ENCODE data around the gene PRDM10. TPM values are rescaled to one million over a fixed set of nuclear protein-coding genes. Genes with fewer than 3 reads are reported as not detected.

Gene PRDM10
- total RNA-seq, 1 experiment from 2014 or later: 9.2 TPM

DNA sequence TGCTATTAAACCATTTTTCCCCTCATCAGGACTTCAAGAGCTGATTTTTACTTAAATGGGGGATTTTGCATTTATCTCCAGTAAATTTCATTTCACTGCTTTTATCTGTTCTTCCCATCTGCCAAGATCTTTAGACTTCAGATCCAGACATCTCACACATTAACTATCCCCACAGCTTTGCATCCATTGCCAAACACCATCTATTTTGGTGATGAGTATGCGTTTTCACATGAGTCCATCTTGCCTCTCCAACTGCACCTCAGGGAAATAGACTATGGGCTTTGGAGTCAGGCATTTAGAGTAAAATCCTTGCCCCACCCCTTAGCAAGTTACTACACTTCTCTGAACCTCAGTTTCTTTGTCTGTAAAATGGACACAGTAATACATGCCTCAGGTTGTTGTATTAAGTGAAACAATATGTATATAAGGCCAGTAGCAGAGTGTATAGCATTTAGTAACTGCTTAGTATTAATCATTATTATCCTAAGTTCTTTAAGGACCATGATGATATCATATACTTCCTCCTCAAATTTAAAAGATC lies 53.6 kb downstream of the PRDM10 start:
- H3K79me2 ChIP-seq (ENCODE audit: insufficient read depth, low read length): no peaks in the 10 kb centered on the region
- ATAC-seq (no peak), DNase-seq (ENCODE audit: low read depth, low spot score) (no peak)
- CTCF ChIA-PET: interaction anchor here (1.7 kb wide), 1 partner anchor 183 kb away, joined by 6 read pairs; no protein-coding TSS in a partner anchor
- H3K4me2 ChIP-seq (ENCODE audit: low read length): no peak overlapping the region
- H4K20me1 ChIP-seq (ENCODE audit: insufficient read depth): no peaks in the 10 kb centered on the region
- H3K27ac ChIP-seq (ENCODE audit: low read depth, low read length): no peak overlapping the region
- no peaks in the 10 kb centered on the region for H3K9me2 ChIP-seq (ENCODE audit: insufficient read depth)
- H3K4me3 ChIP-seq (replicated peaks in 1 of 2; ENCODE audit: low read depth in 1 of 2, low read length in 2 of 2): no peak overlapping the region
- intact Hi-C loops (cut with micrococcal nuclease): no loop called here
- TF ChIP-seq, protein P1, sequence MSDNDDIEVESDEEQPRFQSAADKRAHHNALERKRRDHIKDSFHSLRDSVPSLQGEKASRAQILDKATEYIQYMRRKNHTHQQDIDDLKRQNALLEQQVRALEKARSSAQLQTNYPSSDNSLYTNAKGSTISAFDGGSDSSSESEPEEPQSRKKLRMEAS (IDR thresholded peaks at IDR 0.05): no peak
- TF ChIP-seq SRF (IDR thresholded peaks at IDR 0.05; ENCODE audit: low read depth) (no peak), CBX3 (IDR thresholded peaks at IDR 0.05; ENCODE audit: low read depth) (no peak), ELF1 (IDR thresholded peaks at IDR 0.05; ENCODE audit: borderline replicate concordance, low read depth) (no peak), POLR2AphosphoS5 (IDR thresholded peaks at IDR 0.05; ENCODE audit: low read depth, low read length) (no peak), TCF7L2 (IDR thresholded peaks at IDR 0.05; ENCODE audit: borderline replicate concordance, extremely low read depth, insufficient read depth, insufficient read length) (no peak), JUND (IDR thresholded peaks at IDR 0.05) (no peak), SIN3A (IDR thresholded peaks at IDR 0.05; ENCODE audit: low read depth) (no peak), RAD21 (IDR thresholded peaks at IDR 0.05; ENCODE audit: low read depth) (no peak), POLR2A (IDR thresholded peaks at IDR 0.05; ENCODE audit: borderline replicate concordance, extremely low read depth, insufficient read depth, insufficient read length) (no peak), FOSL1 (IDR thresholded peaks at IDR 0.05; ENCODE audit: low read depth) (no peak), ZFX (IDR thresholded peaks at IDR 0.05) (no peak)
- TF ChIP-seq, protein P2, sequence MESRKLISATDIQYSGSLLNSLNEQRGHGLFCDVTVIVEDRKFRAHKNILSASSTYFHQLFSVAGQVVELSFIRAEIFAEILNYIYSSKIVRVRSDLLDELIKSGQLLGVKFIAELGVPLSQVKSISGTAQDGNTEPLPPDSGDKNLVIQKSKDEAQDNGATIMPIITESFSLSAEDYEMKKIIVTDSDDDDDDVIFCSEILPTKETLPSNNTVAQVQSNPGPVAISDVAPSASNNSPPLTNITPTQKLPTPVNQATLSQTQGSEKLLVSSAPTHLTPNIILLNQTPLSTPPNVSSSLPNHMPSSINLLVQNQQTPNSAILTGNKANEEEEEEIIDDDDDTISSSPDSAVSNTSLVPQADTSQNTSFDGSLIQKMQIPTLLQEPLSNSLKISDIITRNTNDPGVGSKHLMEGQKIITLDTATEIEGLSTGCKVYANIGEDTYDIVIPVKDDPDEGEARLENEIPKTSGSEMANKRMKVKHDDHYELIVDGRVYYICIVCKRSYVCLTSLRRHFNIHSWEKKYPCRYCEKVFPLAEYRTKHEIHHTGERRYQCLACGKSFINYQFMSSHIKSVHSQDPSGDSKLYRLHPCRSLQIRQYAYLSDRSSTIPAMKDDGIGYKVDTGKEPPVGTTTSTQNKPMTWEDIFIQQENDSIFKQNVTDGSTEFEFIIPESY (IDR thresholded peaks at IDR 0.05; ENCODE audit: extremely low read depth, insufficient replicate concordance, low read length): no peak
- TF ChIP-seq, protein P3, sequence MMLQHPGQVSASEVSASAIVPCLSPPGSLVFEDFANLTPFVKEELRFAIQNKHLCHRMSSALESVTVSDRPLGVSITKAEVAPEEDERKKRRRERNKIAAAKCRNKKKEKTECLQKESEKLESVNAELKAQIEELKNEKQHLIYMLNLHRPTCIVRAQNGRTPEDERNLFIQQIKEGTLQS (IDR thresholded peaks at IDR 0.05): no peak
- TF ChIP-seq, protein P4, sequence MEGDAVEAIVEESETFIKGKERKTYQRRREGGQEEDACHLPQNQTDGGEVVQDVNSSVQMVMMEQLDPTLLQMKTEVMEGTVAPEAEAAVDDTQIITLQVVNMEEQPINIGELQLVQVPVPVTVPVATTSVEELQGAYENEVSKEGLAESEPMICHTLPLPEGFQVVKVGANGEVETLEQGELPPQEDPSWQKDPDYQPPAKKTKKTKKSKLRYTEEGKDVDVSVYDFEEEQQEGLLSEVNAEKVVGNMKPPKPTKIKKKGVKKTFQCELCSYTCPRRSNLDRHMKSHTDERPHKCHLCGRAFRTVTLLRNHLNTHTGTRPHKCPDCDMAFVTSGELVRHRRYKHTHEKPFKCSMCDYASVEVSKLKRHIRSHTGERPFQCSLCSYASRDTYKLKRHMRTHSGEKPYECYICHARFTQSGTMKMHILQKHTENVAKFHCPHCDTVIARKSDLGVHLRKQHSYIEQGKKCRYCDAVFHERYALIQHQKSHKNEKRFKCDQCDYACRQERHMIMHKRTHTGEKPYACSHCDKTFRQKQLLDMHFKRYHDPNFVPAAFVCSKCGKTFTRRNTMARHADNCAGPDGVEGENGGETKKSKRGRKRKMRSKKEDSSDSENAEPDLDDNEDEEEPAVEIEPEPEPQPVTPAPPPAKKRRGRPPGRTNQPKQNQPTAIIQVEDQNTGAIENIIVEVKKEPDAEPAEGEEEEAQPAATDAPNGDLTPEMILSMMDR (IDR thresholded peaks at IDR 0.05 in 2 of 3, conservative IDR thresholded peaks at IDR 0.05 in 1 of 3; ENCODE audit: borderline replicate concordance in 1 of 3, insufficient read depth in 1 of 3, low read depth in 2 of 3, low read length in 2 of 3): no peak
- POLR2A ChIA-PET: no interaction called here
- H3K9me3 ChIP-seq (ENCODE audit: control insufficient read depth in 1 of 2, insufficient read depth in 1 of 2, low read depth in 1 of 2, low read length in 2 of 2): no peaks in the 10 kb centered on the region
- H3K4me1 ChIP-seq (ENCODE audit: control insufficient read depth in 1 of 2, insufficient read depth in 2 of 2, low read length in 2 of 2): no peaks in the 10 kb centered on the region
- no peak overlapping the region for H2AFZ ChIP-seq (ENCODE audit: low read depth, low read length, poor library complexity, severe bottlenecking)
- H3K9ac ChIP-seq (ENCODE audit: low read length): no peak overlapping the region
- RAD21 ChIA-PET (ENCODE audit: low non-redundant PET in 1 of 2, low total read pairs in 2 of 2, uncharacterized antibody in 2 of 2, unreplicated experiment in 2 of 2): no interaction called here
- no peaks in the 10 kb centered on the region for H3K27me3 ChIP-seq (ENCODE audit: insufficient read depth, low read length)
- H3K36me3 ChIP-seq (ENCODE audit: control insufficient read depth in 1 of 2, insufficient read depth in 2 of 2, low read length in 2 of 2): no peaks in the 10 kb centered on the region
- BruUV-seq (replicated peaks): no TSS peak
